Endothelial cell of umbilical vein (primary cell): ENCODE measurements around the gene SCAMP1. TPM values are rescaled to one million over a fixed set of nuclear protein-coding genes. Genes with fewer than 3 reads are reported as not detected.

Experiments
- BruUV-seq: library from RNA; stranded (reverse); fragments of 400-500 nt; replicated peaks from 2 replicates; lab custom pipeline; 2021; lab: Mats Ljungman, UMichigan
- CTCF ChIA-PET: fragments of 300-600, 350-600 bp; sonication (Branson Sonifier 250); formaldehyde crosslinking; loops from one replicate; lab custom pipeline; 2021; ENCODE audit warnings: antibody characterized with exemption, inconsistent platforms; lab: Charles Lee
- POLR2A ChIA-PET: fragments of 300-600, 350-600 bp; sonication (Branson Sonifier 250); formaldehyde crosslinking; loops from one replicate; lab custom pipeline; 2021; ENCODE audit warnings: antibody characterized with exemption, inconsistent platforms; lab: Charles Lee
- DNase-seq: peaks from one replicate; pipeline ENCODE4 v3.0.0-alpha.2; 2011; ENCODE audit warnings: low read depth, low spot score
- FAIRE-seq: peaks from 2 replicates; lab custom pipeline; 2011; peaks lifted over from hg19 to GRCh38; lab: Jason Lieb, UNC
- H2AFZ ChIP-seq: 2 replicates; pipeline ENCODE4 v1.6.0; 2012; ENCODE audit warnings: low read depth, low read length, control low read depth, inconsistent platforms
- H3K27ac ChIP-seq: 2 replicates; pipeline ENCODE4 v1.5.1; 2011; ENCODE audit warnings: low read depth, mild to moderate bottlenecking, control low read depth, low read length, moderate library complexity; ENCODE audit not compliant: insufficient read depth
- H3K27me3 ChIP-seq, 2 experiments: 2 replicates each; pipeline versions ENCODE4 v1.6.0 to v1.6.1; 2011; ENCODE audit warnings: low read length in 2 of 2, mixed read lengths in 1 of 2; ENCODE audit not compliant: control insufficient read depth in 2 of 2, insufficient read depth in 2 of 2
- H3K36me3 ChIP-seq, 2 experiments: 2 replicates in 1 of 2; 3 replicates in 1 of 2; pipeline ENCODE4 v1.5.1; 2011; ENCODE audit warnings: low read length in 2 of 2, mild to moderate bottlenecking in 1 of 2, moderate library complexity in 1 of 2; ENCODE audit not compliant: control insufficient read depth in 2 of 2, insufficient read depth in 2 of 2; ENCODE audit errors: extremely low read depth in 1 of 2
- H3K4me1 ChIP-seq: 3 replicates; pipeline ENCODE4 v1.5.1; 2011; ENCODE audit warnings: mild to moderate bottlenecking, low read length; ENCODE audit not compliant: control insufficient read depth, insufficient read depth; ENCODE audit errors: extremely low read depth
- H3K4me2 ChIP-seq: 2 replicates; pipeline ENCODE4 v1.6.1; 2011; ENCODE audit warnings: low read length, control low read depth, mixed read lengths; ENCODE audit not compliant: insufficient read depth
- H3K4me3 ChIP-seq, 3 experiments: fragments of 200-600 bp in 1 of 3; sonication (generic), shearing (Covaris generic) in 1 of 3; replicated peaks in 1 of 3; 2 replicates each; pipeline ENCODE4 v1.5.1; 2011 to 2016; ENCODE audit warnings: control low read depth in 3 of 3, low read length in 3 of 3, mild to moderate bottlenecking in 2 of 3, inconsistent platforms in 1 of 3, low read depth in 1 of 3, moderate library complexity in 1 of 3; ENCODE audit not compliant: insufficient read depth in 1 of 3
- H3K79me2 ChIP-seq: 2 replicates; pipeline ENCODE4 v1.6.0; 2012; ENCODE audit warnings: low read length, inconsistent platforms; ENCODE audit not compliant: control insufficient read depth, insufficient read depth
- H3K9ac ChIP-seq: replicated peaks from 2 replicates; pipeline ENCODE3; 2011; ENCODE audit warnings: low read length, control low read depth; ENCODE audit not compliant: insufficient read depth; ENCODE audit errors: extremely low read depth
- H3K9me1 ChIP-seq: replicated peaks from 3 replicates; pipeline ENCODE4 v1.6.0; 2011; ENCODE audit warnings: mild to moderate bottlenecking, low read length; ENCODE audit not compliant: control insufficient read depth, insufficient read depth; ENCODE audit errors: extremely low read depth
- H3K9me3 ChIP-seq: replicated peaks from 2 replicates; pipeline ENCODE4 v1.5.1; 2012; ENCODE audit warnings: low read length, inconsistent platforms; ENCODE audit not compliant: control insufficient read depth, insufficient read depth
- H4K20me1 ChIP-seq: replicated peaks from 2 replicates; pipeline ENCODE3; 2011; ENCODE audit warnings: mild to moderate bottlenecking, low read length; ENCODE audit not compliant: control insufficient read depth, insufficient read depth; ENCODE audit errors: extremely low read depth
- EZH2 ChIP-seq: IDR thresholded peaks from 2 replicates; pipeline ENCODE4 v1.6.1; 2012; ENCODE audit warnings: borderline replicate concordance, low read depth, mild to moderate bottlenecking, moderate library complexity, low read length, inconsistent platforms; ENCODE audit not compliant: severe bottlenecking
- FOS ChIP-seq: IDR thresholded peaks from 2 replicates; pipeline ENCODE4 v1.6.1; 2011; ENCODE audit warnings: mild to moderate bottlenecking, low read length, moderate library complexity, borderline replicate concordance; ENCODE audit not compliant: insufficient read depth
- GATA2 ChIP-seq: IDR thresholded peaks from 2 replicates; pipeline ENCODE4 v1.7.0; 2011; ENCODE audit warnings: low read depth, mild to moderate bottlenecking, moderate library complexity, mixed read lengths, low read length; ENCODE audit not compliant: insufficient read length, insufficient read depth
- JUN ChIP-seq: IDR thresholded peaks from 2 replicates; pipeline ENCODE4 v1.6.1; 2011; ENCODE audit warnings: borderline replicate concordance, low read depth; ENCODE audit not compliant: insufficient read length, insufficient read depth
- MAX ChIP-seq: IDR thresholded peaks from 2 replicates; pipeline ENCODE4 v1.6.1; 2011; ENCODE audit not compliant: insufficient read depth, insufficient read length
- MYC ChIP-seq: IDR thresholded peaks from one replicate; pipeline ENCODE4 v1.6.1; 2011; ENCODE audit warnings: mild to moderate bottlenecking, low read depth, low read length
- POLR2A ChIP-seq: IDR thresholded peaks from 2 replicates; pipeline ENCODE4 v1.6.1; 2012; ENCODE audit warnings: low read depth, mild to moderate bottlenecking, control low read depth, low read length
- POLR2AphosphoS5 ChIP-seq: IDR thresholded peaks from 2 replicates; pipeline ENCODE4 v1.6.1; 2012; ENCODE audit warnings: low read depth, mild to moderate bottlenecking, control low read depth, low read length, moderate library complexity; ENCODE audit not compliant: insufficient read depth
- dilution Hi-C: fragments of 300-500 bp; cut with MboI; formaldehyde crosslinking; loops from one replicate; pipeline ENCODE4 v1.15.0; 2019; ENCODE audit warnings: low sequenced_read_pairs; ENCODE audit not compliant: extremely low pct_ligation_motif_present
- intact Hi-C: fragments of 100-400 bp; cut with micrococcal nuclease; formaldehyde crosslinking; loops from one replicate; pipeline ENCODE4 v1.10.0; 2022
- polyA plus RNA-seq, 4 experiments: library from polyadenylated mRNA; depleted of rRNA in 3 of 4; stranded (reverse) in 3 of 4; unstranded in 1 of 4; fragments of >200 nt; gene quantifications; 2 replicates each; pipeline versions ENCODE4 v1.2.1 to v1.2.3, GENCODE V29; 2011 to 2012; ENCODE audit warnings: missing spikeins in 1 of 4
- total RNA-seq: library from RNA; stranded (reverse); gene quantifications from 2 replicates; pipeline ENCODE4 v1.2.3, GENCODE V29; 2021
- TF ChIP-seq, protein P1 (sequence below), 2 donors: IDR thresholded peaks; 1 replicate in 1 of 2; 2 replicates in 1 of 2; pipeline ENCODE4 v1.5.1; 2011; ENCODE audit warnings: low read length in 2 of 2, mild to moderate bottlenecking in 2 of 2, moderate library complexity in 2 of 2, control low read depth in 1 of 2, inconsistent platforms in 1 of 2, low read depth in 1 of 2; ENCODE audit not compliant: insufficient read depth in 1 of 2; ENCODE audit errors: extremely low read depth in 1 of 2

SCAMP1 gene
- total and polyA plus RNA-seq, 2 donors (not counting 3 experiments of a cell fraction or from before 2014, with no cell fraction given) = 13.7 to 29.0 TPM

DNA sequence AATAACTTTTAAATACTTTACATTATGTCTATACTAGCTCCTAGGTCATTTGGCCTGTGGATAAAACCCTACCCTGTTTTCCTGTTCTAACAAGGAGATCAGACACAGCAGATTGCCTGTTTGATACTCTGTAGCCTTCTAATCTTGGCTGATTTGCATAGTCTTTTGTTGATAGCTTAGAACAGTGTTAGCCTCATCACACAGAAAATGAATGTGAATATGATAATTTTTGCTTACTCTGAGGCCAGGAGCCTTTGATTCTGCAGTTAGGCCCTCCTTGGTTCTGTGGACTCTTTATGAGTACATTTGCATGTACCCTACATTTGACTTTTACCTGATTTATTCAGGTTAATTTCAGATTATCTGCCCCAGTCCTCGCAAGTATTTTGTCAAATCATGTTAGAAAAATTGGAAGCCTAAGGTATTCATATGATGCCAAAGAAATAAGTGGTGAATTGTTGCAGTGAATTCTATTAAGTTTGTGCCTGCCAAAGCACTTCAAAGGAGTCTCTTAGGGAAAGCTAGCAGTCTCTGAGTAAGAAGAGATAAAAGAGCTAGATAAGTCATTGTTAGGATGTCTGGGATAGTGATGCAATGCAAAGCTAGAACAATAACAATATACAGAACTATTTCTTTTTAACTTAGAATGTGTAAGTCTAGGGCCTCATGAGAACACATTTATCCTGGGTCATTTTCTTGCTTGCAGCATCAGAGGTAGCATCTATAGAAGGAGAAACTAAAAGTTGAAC lies 56.4 kb downstream of the SCAMP1 start:
- no peak overlapping the region for H3K4me2 ChIP-seq
- no peaks in the 10 kb centered on the region for H3K9me3 ChIP-seq
- BruUV-seq = no TSS peak
- H4K20me1 ChIP-seq = no peaks in the 10 kb centered on the region
- H3K9ac ChIP-seq = no peak overlapping the region
- DNase-seq (no peak), FAIRE-seq (no peak)
- TF ChIP-seq FOS (no peak), POLR2AphosphoS5 (no peak)
- no peak overlapping the region for H3K27ac ChIP-seq
- H3K4me3 ChIP-seq = no peak overlapping the region
- no peaks in the 10 kb centered on the region for H3K9me1 ChIP-seq
- intact Hi-C loops (no loop called here), dilution Hi-C loops (no loop called here)
- peaks cover 0 to 3% of the 10 kb centered on the region in 2 experiments for H3K36me3 ChIP-seq
- H3K4me1 ChIP-seq = no peaks in the 10 kb centered on the region
- H3K79me2 ChIP-seq = no peaks in the 10 kb centered on the region
- H2AFZ ChIP-seq = no peak overlapping the region
- ChIA-PET POLR2A (no interaction called here), CTCF (interaction anchor here (0.6 kb wide), 1 partner anchor 10 kb away, joined by 3 read pairs; no protein-coding TSS in a partner anchor)
- H3K27me3 ChIP-seq = no peaks in the 10 kb centered on the region

DNA sequence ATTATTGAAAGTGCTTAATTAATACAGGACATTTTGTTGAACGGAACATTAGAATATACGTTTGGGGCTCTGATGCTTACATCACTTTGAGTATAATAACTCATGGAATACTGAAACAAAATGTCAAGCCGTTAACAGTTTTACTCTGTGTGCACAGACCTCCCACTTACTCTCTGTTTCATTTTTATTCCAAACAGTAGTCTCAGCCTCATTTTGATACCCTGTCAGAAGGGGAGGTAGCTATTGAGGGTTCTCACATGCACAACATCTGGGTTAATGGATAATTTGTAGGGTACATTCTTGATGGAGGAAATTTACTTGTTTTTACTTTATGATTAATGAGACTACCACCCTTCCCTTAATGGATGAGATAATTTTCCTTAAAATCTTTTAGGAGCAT lies 59.0 kb downstream of the SCAMP1 start:
- intact Hi-C loops (no loop called here), dilution Hi-C loops (no loop called here)
- no peaks in the 10 kb centered on the region for H3K79me2 ChIP-seq
- FAIRE-seq (no peak), DNase-seq (no peak)
- no peak overlapping the region for H3K27ac ChIP-seq
- H3K9ac ChIP-seq = no peak overlapping the region
- H3K4me1 ChIP-seq = no peaks in the 10 kb centered on the region
- no peaks in the 10 kb centered on the region for H4K20me1 ChIP-seq
- no peak overlapping the region for H3K4me3 ChIP-seq
- peaks cover 0 to 3% of the 10 kb centered on the region in 2 experiments for H3K36me3 ChIP-seq
- ChIA-PET POLR2A (no interaction called here), CTCF (interaction anchor here (1.5 kb wide), 1 partner anchor 11 kb away, joined by 3 read pairs; no protein-coding TSS in a partner anchor)
- no peaks in the 10 kb centered on the region for H3K9me1 ChIP-seq
- no peak overlapping the region for H3K4me2 ChIP-seq
- no peaks in the 10 kb centered on the region for H3K27me3 ChIP-seq
- no peak overlapping the region for H2AFZ ChIP-seq
- BruUV-seq = no TSS peak
- H3K9me3 ChIP-seq = no peaks in the 10 kb centered on the region
- TF ChIP-seq JUN = no peak
- no peak for TF ChIP-seq GATA2
- TF ChIP-seq POLR2A = no peak
- TF ChIP-seq POLR2AphosphoS5 = no peak
- no peak for TF ChIP-seq MYC
- no peak for TF ChIP-seq MAX
- TF ChIP-seq, protein P1, sequence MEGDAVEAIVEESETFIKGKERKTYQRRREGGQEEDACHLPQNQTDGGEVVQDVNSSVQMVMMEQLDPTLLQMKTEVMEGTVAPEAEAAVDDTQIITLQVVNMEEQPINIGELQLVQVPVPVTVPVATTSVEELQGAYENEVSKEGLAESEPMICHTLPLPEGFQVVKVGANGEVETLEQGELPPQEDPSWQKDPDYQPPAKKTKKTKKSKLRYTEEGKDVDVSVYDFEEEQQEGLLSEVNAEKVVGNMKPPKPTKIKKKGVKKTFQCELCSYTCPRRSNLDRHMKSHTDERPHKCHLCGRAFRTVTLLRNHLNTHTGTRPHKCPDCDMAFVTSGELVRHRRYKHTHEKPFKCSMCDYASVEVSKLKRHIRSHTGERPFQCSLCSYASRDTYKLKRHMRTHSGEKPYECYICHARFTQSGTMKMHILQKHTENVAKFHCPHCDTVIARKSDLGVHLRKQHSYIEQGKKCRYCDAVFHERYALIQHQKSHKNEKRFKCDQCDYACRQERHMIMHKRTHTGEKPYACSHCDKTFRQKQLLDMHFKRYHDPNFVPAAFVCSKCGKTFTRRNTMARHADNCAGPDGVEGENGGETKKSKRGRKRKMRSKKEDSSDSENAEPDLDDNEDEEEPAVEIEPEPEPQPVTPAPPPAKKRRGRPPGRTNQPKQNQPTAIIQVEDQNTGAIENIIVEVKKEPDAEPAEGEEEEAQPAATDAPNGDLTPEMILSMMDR (IDR thresholded peaks at IDR 0.05; ENCODE audit: extremely low read depth in 1 of 2, insufficient read depth in 1 of 2, low read depth in 1 of 2, low read length in 2 of 2) = no peak
- no peak for TF ChIP-seq EZH2
- TF ChIP-seq FOS = no peak
